ENCODE measurements around the gene PCED1B.

GRCh38 chr12:47097276-47097896 lies 18.0 kb downstream of the PCED1B start:
- TF ChIP-seq CTCF (conservative IDR thresholded peaks at IDR 0.05; ENCODE audit: low read depth in 2 of 2) (no peak), EZH2 (IDR thresholded peaks at IDR 0.05; ENCODE audit: low read depth, unreplicated experiment) (no peak), POLR2AphosphoS5 (IDR thresholded peaks at IDR 0.05; ENCODE audit: low read depth) (no peak), REST (IDR thresholded peaks at IDR 0.05; ENCODE audit: unreplicated experiment) (no peak), EZH2phosphoT487 (IDR thresholded peaks at IDR 0.05; ENCODE audit: unreplicated experiment) (no peak), ETS1 (IDR thresholded peaks at IDR 0.05) (no peak), NANOG (IDR thresholded peaks at IDR 0.05; ENCODE audit: borderline replicate concordance) (no peak), CREB1 (CRISPR knock-in tag; IDR thresholded peaks at IDR 0.05; ENCODE audit: low read depth) (no peak), ZNF331 (CRISPR knock-in tag; IDR thresholded peaks at IDR 0.05; ENCODE audit: low read depth) (no peak)

Data from GM23338 (cell line).